Measurements from ENCODE around the gene PRKG1. TPM values are rescaled to one million over a fixed set of nuclear protein-coding genes. Genes with fewer than 3 reads are reported as not detected.
"Not testable (repeated sequence)": the region's sequence is repeated elsewhere in the genome, so short reads cannot be mapped to it uniquely, and the experiment has no call there.

The PRKG1 gene
- total RNA-seq, 1 donor from 2014 or later = 28.1 TPM

DNA sequence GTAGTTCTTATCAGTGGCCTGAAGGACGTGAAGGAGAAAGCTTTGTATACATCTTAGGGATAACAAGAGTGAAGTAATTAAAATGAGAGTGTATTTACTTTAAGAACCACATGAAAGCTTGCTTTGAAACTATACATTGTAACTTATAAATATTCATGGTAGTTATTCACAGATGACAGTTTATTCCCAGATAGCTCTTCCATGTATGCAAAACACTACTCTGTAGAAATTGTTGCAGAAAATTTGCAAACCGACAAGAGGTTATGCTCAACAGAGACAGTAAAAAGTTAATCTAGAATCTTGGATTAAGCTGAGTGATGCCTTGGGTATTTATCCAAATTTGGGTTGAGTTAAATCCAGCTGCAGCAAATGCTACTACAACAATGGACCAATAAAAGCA lies 301.5 kb downstream of the PRKG1 start:
- ATAC-seq (no peak), DNase-seq (ENCODE audit: missing footprints) (no peak)
- intact Hi-C loops (cut with DNase I) = no loop called here

GRCh38 chr10:51377070-51377931 lies 303.0 kb downstream of the PRKG1 start:
- intact Hi-C loops (cut with DNase I) = no loop called here
- ATAC-seq (peak; percentile 57), DNase-seq (ENCODE audit: missing footprints) (no peak)

DNA sequence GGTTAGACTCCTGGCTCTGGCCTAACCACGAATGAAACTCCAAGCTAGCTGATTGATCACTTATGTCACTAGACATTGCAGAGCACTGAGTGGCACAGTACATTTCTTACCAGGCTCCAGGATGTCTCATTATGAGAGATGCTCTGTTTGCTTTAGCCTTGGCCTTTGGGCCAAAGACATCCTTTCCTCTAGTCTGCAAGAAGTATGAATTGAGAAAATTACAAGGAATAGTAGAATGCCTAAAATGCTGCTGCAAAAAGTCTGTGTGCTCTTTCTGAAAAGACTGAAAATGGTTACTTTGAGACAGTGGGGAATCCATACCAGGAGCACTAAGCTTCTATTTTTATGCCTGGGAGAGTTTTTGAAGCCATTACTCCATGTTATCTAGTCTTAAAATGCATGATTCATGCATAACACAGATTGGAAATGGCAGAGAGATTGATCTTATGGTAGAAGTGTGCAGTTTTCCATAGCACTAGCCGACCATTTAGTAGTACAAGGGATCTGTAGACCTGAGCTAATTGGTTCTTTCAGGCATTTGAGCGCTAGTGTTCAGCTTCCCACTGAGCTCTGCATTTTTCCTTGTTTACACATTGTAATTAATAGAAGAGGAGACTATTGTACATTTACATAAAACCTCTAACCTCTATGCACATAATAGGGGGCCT lies 303.8 kb downstream of the PRKG1 start:
- ATAC-seq (no peak), DNase-seq (ENCODE audit: missing footprints) (no peak)
- intact Hi-C loops (cut with DNase I) = no loop called here

- intact Hi-C loops (cut with DNase I) = no loop called here
These were observed 307.9 kb downstream of the PRKG1 start for GRCh38 chr10:51382181-51382580.

GRCh38 chr10:51384971-51385370 lies 310.7 kb downstream of the PRKG1 start:
- intact Hi-C loops (cut with DNase I) = no loop called here
- ATAC-seq = no peak
- DNase-seq (ENCODE audit: missing footprints) = no peak

More at GRCh38 chr10:51382181-51382580, 307.9 kb downstream of the PRKG1 start:
- no peak for ATAC-seq
- DNase-seq (ENCODE audit: missing footprints) = no peak

DNA sequence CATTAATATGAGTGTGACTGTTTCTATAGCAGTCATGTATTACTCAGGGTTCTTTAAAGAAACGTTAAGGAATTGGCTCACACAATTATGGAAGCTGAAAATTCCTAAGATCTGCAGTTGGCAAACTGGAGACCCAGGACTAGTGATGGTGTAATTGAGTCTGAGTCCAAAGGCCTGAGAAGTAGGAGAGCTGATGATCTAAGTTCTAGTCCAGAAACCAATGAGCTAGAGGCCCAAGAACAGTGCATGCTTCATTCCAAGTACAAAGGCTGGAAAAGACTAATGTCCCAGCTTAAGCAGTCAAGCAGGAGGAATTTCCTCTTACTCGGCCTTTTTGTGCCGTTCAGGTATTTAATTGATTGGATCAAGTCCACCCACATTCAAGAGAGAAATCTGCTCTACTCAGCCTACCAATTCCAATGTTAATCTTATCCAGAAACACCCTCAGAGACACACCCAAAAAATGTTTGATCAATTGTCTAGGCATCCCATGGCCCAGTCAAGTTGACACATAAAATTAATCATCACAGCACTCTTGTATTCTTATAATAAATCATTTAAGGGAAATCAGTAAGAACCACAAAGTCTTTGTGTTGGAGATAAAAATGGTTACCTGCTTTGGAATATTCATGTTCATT lies 312.1 kb downstream of the PRKG1 start:
- intact Hi-C loops (cut with DNase I) = no loop called here
- ATAC-seq (no peak), DNase-seq (ENCODE audit: missing footprints) (no peak)

DNA sequence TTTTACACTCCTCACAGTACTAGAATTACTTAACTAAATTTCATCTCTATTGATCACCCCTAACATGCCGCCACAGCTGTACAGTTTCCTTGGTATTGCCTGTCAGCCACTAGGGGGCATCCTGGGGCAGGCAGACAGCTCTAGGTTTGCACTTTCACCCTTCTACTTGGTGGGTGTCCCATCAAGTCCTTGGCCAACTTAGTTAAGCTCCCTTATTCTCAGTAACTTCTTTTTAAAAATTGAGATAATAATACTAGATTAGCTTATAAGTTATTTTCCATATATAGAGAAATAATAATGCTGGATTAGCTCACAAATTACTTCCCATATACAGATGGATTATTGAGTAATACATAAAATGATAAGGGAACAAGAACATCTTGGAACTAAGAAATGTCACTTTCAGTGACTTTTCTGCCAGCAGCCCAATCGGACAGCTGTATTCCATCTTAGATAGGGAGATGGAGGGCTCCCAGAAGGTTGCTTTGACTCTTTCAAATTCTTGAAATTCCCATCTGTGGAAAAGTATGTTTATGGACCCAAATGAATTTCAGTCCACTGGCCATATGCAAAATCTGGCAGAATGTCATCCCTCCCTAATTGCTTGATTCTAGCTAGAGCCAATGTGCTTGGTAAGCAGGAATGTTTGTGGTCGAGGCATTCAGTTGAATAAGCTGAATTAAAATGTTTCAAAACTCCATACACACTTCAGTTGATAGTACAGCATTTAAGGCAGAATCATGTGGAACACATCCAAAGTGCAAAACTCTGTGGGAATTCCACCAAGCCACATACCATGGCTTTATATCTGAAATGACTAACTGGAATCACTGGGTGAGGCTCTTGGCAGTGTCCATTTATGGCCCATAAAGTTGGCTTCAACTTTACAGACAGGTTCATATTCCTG lies 315.4 kb downstream of the PRKG1 start:
- peak; percentile 82 for ATAC-seq
- no peak for DNase-seq (ENCODE audit: missing footprints)
- intact Hi-C loops (cut with DNase I) = no loop called here

- intact Hi-C loops (cut with DNase I); DNase-seq (ENCODE audit: missing footprints): not testable (repeated sequence)
These were observed 318.7 kb downstream of the PRKG1 start for GRCh38 chr10:51393006-51393405.

DNA sequence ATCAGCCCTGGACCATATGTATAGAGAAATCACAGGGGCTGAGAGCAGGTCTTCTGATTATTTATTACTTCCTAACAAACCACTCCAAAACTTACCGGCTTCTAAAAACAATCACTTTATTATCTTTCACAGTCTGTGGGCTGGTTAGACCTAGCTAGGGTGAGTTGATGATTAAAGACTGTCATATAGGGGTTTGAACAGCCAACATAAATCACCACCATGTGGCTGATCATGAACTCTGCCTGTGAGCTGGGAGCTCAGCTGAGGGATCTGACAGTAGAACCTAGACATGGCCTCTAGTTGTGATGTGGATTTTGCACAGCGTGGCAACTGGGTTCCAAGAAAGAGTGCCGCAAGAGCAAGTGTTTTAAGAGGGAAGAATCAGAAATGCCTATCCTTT lies 319.8 kb downstream of the PRKG1 start:
- ATAC-seq (no peak), DNase-seq (ENCODE audit: missing footprints) (no peak)
- intact Hi-C loops (cut with DNase I) = no loop called here

More at GRCh38 chr10:51393006-51393405, 318.7 kb downstream of the PRKG1 start:
- not testable (repeated sequence) for ATAC-seq

GRCh38 chr10:51397244-51397643 lies 323.0 kb downstream of the PRKG1 start:
- intact Hi-C loops (cut with DNase I) = no loop called here
- no peak for DNase-seq (ENCODE audit: missing footprints)
- no peak for ATAC-seq

- ATAC-seq = peak; percentile 75
- no peak for DNase-seq (ENCODE audit: missing footprints)
- intact Hi-C loops (cut with DNase I) = no loop called here
These were observed 323.4 kb downstream of the PRKG1 start for GRCh38 chr10:51397695-51398094.

- ATAC-seq = no peak
- DNase-seq (ENCODE audit: missing footprints) = no peak
- intact Hi-C loops (cut with DNase I) = no loop called here
These were observed 325.6 kb downstream of the PRKG1 start for GRCh38 chr10:51399840-51400239.

GRCh38 chr10:51400392-51401096 lies 326.3 kb downstream of the PRKG1 start:
- ATAC-seq (no peak), DNase-seq (ENCODE audit: missing footprints) (no peak)
- intact Hi-C loops (cut with DNase I) = no loop called here

GRCh38 chr10:51403521-51403920 lies 329.2 kb downstream of the PRKG1 start:
- no peak for ATAC-seq
- no peak for DNase-seq (ENCODE audit: missing footprints)
- intact Hi-C loops (cut with DNase I) = no loop called here

DNA sequence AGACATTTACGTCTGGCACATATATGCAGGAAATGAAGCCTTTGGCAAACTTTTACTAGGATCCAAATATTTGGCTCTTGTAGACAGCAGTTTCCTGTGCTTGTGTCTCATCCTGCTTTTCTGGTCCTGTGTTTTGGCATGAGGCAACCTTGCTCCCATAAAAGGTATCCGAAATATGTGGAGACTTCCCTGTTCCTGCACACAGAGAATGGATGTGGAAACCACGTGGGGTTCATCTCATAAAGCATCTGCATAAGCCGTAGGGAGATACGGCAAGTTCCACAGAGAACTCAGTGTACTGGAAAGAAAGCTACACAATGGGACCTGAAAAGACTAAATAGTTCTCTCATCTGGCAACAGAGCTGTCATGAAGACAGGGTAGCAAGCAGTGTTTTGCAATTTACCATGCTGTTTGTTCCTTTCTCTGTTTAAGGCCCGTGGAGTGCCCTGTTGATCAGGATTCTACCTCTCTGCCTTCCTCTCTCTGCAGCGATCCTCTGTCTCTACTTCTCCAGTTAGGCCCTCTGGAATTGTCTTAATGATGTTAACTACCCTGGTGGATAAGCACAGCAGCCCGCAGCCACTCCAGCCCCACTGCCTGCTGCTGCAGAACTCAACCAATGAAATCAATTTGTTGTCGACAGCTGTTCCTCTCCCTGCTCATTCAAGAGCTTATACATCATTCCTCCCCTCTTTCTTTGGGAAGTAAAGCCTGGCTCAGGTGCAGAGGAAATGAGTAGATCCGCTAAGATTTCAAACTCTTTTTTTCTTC lies 331.5 kb downstream of the PRKG1 start:
- no peak for DNase-seq (ENCODE audit: missing footprints)
- intact Hi-C loops (cut with DNase I) = no loop called here
- peak; percentile 84 for ATAC-seq

GRCh38 chr10:51406581-51406980 lies 332.3 kb downstream of the PRKG1 start:
- DNase-seq (ENCODE audit: missing footprints) (no peak), ATAC-seq (no peak)
- intact Hi-C loops (cut with DNase I) = no loop called here

DNA sequence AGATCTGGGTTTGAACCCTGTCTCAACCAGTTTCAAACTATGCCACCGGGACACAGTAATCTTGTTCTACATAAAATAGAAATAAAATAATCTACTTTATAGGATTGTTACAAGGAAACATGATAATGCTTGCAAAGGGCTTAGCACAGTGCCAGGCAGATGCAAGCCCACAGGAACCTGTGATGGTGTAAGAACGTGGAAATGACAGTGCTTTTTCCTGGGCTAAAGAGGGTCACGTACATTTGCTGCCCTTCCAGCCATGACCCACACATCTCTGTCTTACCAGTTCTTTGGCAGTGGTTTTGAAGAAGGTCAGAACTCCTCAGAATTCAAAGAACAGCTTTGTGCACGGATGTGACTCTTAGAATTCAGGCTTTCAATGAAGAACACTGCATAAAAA lies 342.2 kb downstream of the PRKG1 start:
- ATAC-seq (no peak), DNase-seq (ENCODE audit: missing footprints) (no peak)
- intact Hi-C loops (cut with DNase I) = no loop called here
